ENCODE data around the gene PAEP. TPM values are rescaled to one million over a fixed set of nuclear protein-coding genes. Genes with fewer than 3 reads are reported as not detected.

The PAEP gene
- polyA plus RNA-seq, 1 donor (not counting 4 experiments of a cell fraction or from before 2014, with no cell fraction given), result not detected

GRCh38 chr9:135552698-135553171 lies 8.8 kb upstream of the PAEP start:
- H2AFZ ChIP-seq (ENCODE audit: control insufficient read depth, low read length), result no peak overlapping the region
- H3K4me2 ChIP-seq (ENCODE audit: control insufficient read depth, extremely low read depth, insufficient read depth, low read depth, low read length), result no peak overlapping the region
- no peaks in the 10 kb centered on the region for H3K9me3 ChIP-seq (ENCODE audit: control insufficient read depth, low read depth, low read length)
- H3K4me3 ChIP-seq (ENCODE audit: control insufficient read depth in 2 of 3, extremely low read depth in 1 of 3, insufficient read depth in 2 of 3, low read depth in 1 of 3, low read length in 3 of 3), result no peak overlapping the region
- H3K79me2 ChIP-seq (ENCODE audit: control insufficient read depth, insufficient read depth, low read length), result no peaks in the 10 kb centered on the region
- H3K9me1 ChIP-seq (ENCODE audit: control insufficient read depth, extremely low read depth, insufficient read depth, low read length), result no peaks in the 10 kb centered on the region
- dilution Hi-C loops (cut with MboI; ENCODE audit: extremely low pct_ligation_motif_present, low sequenced_read_pairs), result no loop called here
- H4K20me1 ChIP-seq (ENCODE audit: control insufficient read depth, extremely low read depth, insufficient read depth, low read length), result no peaks in the 10 kb centered on the region
- H3K4me1 ChIP-seq (ENCODE audit: control insufficient read depth, extremely low read depth, insufficient read depth, low read length), result no peaks in the 10 kb centered on the region
- H3K9ac ChIP-seq (ENCODE audit: control insufficient read depth, extremely low read depth, insufficient read depth, low read length), result no peak overlapping the region
- no peak overlapping the region for H3K27ac ChIP-seq (ENCODE audit: control insufficient read depth, insufficient read depth, low read length)
- FAIRE-seq (no peak), DNase-seq (ENCODE audit: low read depth, low spot score) (no peak)
- H3K27me3 ChIP-seq (ENCODE audit: control insufficient read depth, extremely low read depth, insufficient read depth, low read length), result no peaks in the 10 kb centered on the region
- no peak for TF ChIP-seq EZH2 (IDR thresholded peaks at IDR 0.05; ENCODE audit: low read length)
- no peak for TF ChIP-seq CTCF (optimal IDR thresholded peaks at IDR 0.05 in 1 of 3, IDR thresholded peaks at IDR 0.05 in 1 of 3, conservative IDR thresholded peaks at IDR 0.05 in 1 of 3; ENCODE audit: extremely low read depth in 1 of 3, insufficient read depth in 2 of 3, low read length in 3 of 3)
- H3K36me3 ChIP-seq (ENCODE audit: control insufficient read depth in 2 of 2, extremely low read depth in 1 of 2, insufficient read depth in 2 of 2, low read length in 2 of 2), result no peaks in the 10 kb centered on the region

GRCh38 chr9:135554718-135555117 lies 6.8 kb upstream of the PAEP start:
- no peaks in the 10 kb centered on the region for H3K27me3 ChIP-seq (ENCODE audit: control insufficient read depth, extremely low read depth, insufficient read depth, low read length)
- H3K27ac ChIP-seq (ENCODE audit: control insufficient read depth, insufficient read depth, low read length), result no peak overlapping the region
- FAIRE-seq (no peak), DNase-seq (ENCODE audit: low read depth, low spot score) (no peak)
- dilution Hi-C loops (cut with MboI; ENCODE audit: extremely low pct_ligation_motif_present, low sequenced_read_pairs), result no loop called here
- no peak overlapping the region for H3K9ac ChIP-seq (ENCODE audit: control insufficient read depth, extremely low read depth, insufficient read depth, low read length)
- no peak overlapping the region for H2AFZ ChIP-seq (ENCODE audit: control insufficient read depth, low read length)
- TF ChIP-seq CTCF (optimal IDR thresholded peaks at IDR 0.05 in 1 of 3, IDR thresholded peaks at IDR 0.05 in 1 of 3, conservative IDR thresholded peaks at IDR 0.05 in 1 of 3; ENCODE audit: extremely low read depth in 1 of 3, insufficient read depth in 2 of 3, low read length in 3 of 3) (no peak), EZH2 (IDR thresholded peaks at IDR 0.05; ENCODE audit: low read length) (no peak)
- H3K9me1 ChIP-seq (ENCODE audit: control insufficient read depth, extremely low read depth, insufficient read depth, low read length), result no peaks in the 10 kb centered on the region
- H3K4me2 ChIP-seq (ENCODE audit: control insufficient read depth, extremely low read depth, insufficient read depth, low read depth, low read length), result no peak overlapping the region
- H3K4me1 ChIP-seq (ENCODE audit: control insufficient read depth, extremely low read depth, insufficient read depth, low read length), result no peaks in the 10 kb centered on the region
- H3K79me2 ChIP-seq (ENCODE audit: control insufficient read depth, insufficient read depth, low read length), result no peaks in the 10 kb centered on the region
- H3K36me3 ChIP-seq (ENCODE audit: control insufficient read depth in 2 of 2, extremely low read depth in 1 of 2, insufficient read depth in 2 of 2, low read length in 2 of 2), result no peaks in the 10 kb centered on the region
- no peaks in the 10 kb centered on the region for H4K20me1 ChIP-seq (ENCODE audit: control insufficient read depth, extremely low read depth, insufficient read depth, low read length)
- H3K4me3 ChIP-seq (ENCODE audit: control insufficient read depth in 2 of 3, extremely low read depth in 1 of 3, insufficient read depth in 2 of 3, low read depth in 1 of 3, low read length in 3 of 3), result no peak overlapping the region
- no peaks in the 10 kb centered on the region for H3K9me3 ChIP-seq (ENCODE audit: control insufficient read depth, low read depth, low read length)
